NT2/D1 (cell line): ENCODE data around the gene HIRA.

Source experiments
- SUZ12 ChIP-seq: IDR thresholded peaks from 2 replicates; pipeline ENCODE4 v1.6.1; 2011; ENCODE audit not compliant: insufficient read length, insufficient read depth; ENCODE audit errors: extremely low read depth
- ZNF274 ChIP-seq: IDR thresholded peaks from 2 replicates; pipeline ENCODE4 v1.6.1; 2011; ENCODE audit warnings: mild to moderate bottlenecking, low read depth, low read length

- TF ChIP-seq ZNF274 (no peak), SUZ12 (no peak)
Measured at GRCh38 chr22:19350476-19350859, 81.1 kb downstream of the HIRA start.
